Pancreas (tissue), 10 donors: Measurements from ENCODE around the gene ZNF649. TPM values are rescaled to one million over a fixed set of nuclear protein-coding genes. Genes with fewer than 3 reads are reported as not detected.

ENCODE experiments used
- ATAC-seq, 4 donors: fragments of 200-7000 bp; cut with Tn5 transposase; one replicate each; pipeline versions ENCODE4 v1.8.0 to v1.9.1; 2020; ENCODE audit warnings: mild to moderate bottlenecking in 4 of 4, moderate library complexity in 4 of 4
- DNase-seq, 6 donors: peaks; one replicate each; pipeline ENCODE4 v3.0.0-alpha.2; 2020
- FAIRE-seq: peaks from 2 replicates; lab custom pipeline; 2012; peaks lifted over from hg19 to GRCh38; lab: Jason Lieb, UNC
- H3K27ac ChIP-seq, 4 donors: fragments of 200-600 bp; sonication (generic); 1 replicate in 3 of 4; 2 replicates in 1 of 4; pipeline versions ENCODE4 v1.5.0 to v1.8.0; 2020
- H3K27me3 ChIP-seq, 4 donors: fragments of 200-600 bp; one replicate each; pipeline ENCODE4 v1.8.0; 2021
- H3K36me3 ChIP-seq, 3 donors: fragments of 200-600 bp; sonication (generic) in 1 of 3; one replicate each; pipeline versions ENCODE4 v1.5.0 to v1.8.0; 2020 to 2021
- H3K4me1 ChIP-seq, 3 donors: fragments of 200-600 bp; one replicate each; pipeline ENCODE4 v1.8.0; 2021
- H3K4me3 ChIP-seq, 4 donors: fragments of 200-600 bp; sonication (generic) in 2 of 4; one replicate each; pipeline versions ENCODE4 v1.5.0 to v1.8.0; 2020 to 2021
- H3K9me3 ChIP-seq, 4 donors: fragments of 200-600 bp; one replicate each; pipeline ENCODE4 v1.8.0; 2021
- WGBS, 2 donors: extraction: QIAGEN DNeasy Blood & Tissue Kit; methylation state at CpG; one replicate each; pipeline ENCODE4 v1.1.7; 2013; 5-methylcytosine and 5-hydroxymethylcytosine counted together
- intact Hi-C, 3 donors: fragments of 100-400 bp; cut with DNase I; formaldehyde crosslinking; loops; one replicate each; pipeline versions ENCODE4 v1.11.1 to v1.14.2; 2022
- polyA plus RNA-seq, 2 donors: library from polyadenylated mRNA; stranded (reverse); fragments of 200-250 nt; gene quantifications; one replicate each; pipeline ENCODE4 v1.2.3, GENCODE V29; 2013
- total RNA-seq, 6 donors: library from RNA; stranded (reverse); fragmentation: NEBNext Ultra II Directional in 4 of 6; extraction: Animal tissue kit (Norgen Biotek cat#: 25700) in 4 of 6; gene quantifications; one replicate each; pipeline versions ENCODE4 v1.2.1 to v1.2.4, GENCODE V29; 2021 to 2023
- TF ChIP-seq, protein P1 (sequence below), 4 donors: fragments of 200-600 bp; sonication (generic) in 3 of 4; IDR thresholded peaks; one replicate each; pipeline versions ENCODE4 v1.5.0 to v1.8.0; 2021; ENCODE audit warnings: antibody characterized with exemption in 4 of 4
- donor health status: healthy with polysubstance abuse.
- donor health status: DM: no; HTN: no; CAD: no; lungs with moderate emphysema.
- donor health status: DM: no; HTN: no; CAD: no.
- donor health status: control.
- donor health status: control.
- donor health status: Bipolar disorder and iron deficiency.
- donor health status: DM: yes; HTN: yes; CAD: no.
- donor health status: DM: no; HTN: no; CAD: no.
- donor health status: DM: no; HTN: no; CAD: no.
- donor health status: DM: yes; HTN: yes; CAD: no.

ZNF649 gene
- total RNA-seq = 1 to 10 TPM; 3.0 to 7.7 (median 4.5) TPM
- polyA plus RNA-seq = 1 to 10 TPM; 1.9 to 4.5 TPM

DNA sequence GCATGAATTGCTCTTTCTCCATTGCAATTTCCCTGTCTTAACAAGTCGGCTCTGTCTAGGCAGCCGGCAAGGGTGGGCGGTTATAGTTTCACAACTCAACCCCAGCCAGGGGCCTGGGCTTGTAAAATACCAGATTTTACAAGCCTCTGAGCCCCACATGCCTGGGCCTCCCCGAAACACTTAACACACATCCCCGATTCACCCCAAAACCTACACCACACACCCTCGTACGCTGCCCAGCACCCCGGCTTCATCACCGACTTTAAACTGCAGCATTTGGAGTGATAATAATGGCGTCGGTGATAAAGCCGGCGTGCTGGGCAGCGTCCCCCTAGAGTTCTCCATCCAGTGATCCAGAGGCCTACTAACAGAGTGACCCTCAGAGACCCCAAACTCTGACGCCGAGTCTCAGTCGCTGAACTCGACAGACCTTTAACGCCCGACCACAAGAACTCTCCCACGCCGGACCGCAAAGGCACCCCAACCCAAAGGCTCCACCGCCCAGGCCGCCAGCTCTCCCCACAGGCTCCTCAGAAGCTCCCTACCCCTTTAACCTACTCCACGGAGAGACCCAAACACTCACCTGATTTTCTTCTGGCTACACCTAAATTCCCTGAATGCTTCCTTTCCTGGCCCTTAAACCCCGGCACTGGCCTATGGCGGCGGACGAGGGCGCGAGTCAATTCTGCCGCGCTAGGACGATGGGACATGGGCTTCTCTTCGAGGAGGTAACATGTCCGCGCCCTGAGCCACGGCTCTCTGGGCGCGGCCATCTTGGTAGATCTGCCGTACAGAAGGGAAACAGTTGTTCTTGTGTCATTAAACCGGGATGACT is at the start of gene ZNF649:
Gene ZNF649 (minus strand): TSS at position 687 of the 835 bp plus-strand sequence. CDS start 4,910 bp downstream, outside the sequence.
- Histone ChIP-seq H3K27me3 (peaks cover 0 to 5% (median 0%) of the 10 kb centered on the region in 4 donors), H3K27ac (peak within 1 kb of the TSS; percentile 30 to 78 (median 55)), H3K9me3 (no peaks in the 10 kb centered on the region), H3K4me3 (peak within 1 kb of the TSS; percentile 54 to 82 (median 66)), H3K36me3 (peaks cover 1 to 4% (median 2%) of the 10 kb centered on the region in 3 donors), H3K4me1 (peaks cover 0 to 8% (median 0%) of the 10 kb centered on the region in 3 donors)
- peak; percentile 49 for FAIRE-seq
- peak; percentile 82 to 95 (median 86) for DNase-seq
- TF ChIP-seq, protein P1, sequence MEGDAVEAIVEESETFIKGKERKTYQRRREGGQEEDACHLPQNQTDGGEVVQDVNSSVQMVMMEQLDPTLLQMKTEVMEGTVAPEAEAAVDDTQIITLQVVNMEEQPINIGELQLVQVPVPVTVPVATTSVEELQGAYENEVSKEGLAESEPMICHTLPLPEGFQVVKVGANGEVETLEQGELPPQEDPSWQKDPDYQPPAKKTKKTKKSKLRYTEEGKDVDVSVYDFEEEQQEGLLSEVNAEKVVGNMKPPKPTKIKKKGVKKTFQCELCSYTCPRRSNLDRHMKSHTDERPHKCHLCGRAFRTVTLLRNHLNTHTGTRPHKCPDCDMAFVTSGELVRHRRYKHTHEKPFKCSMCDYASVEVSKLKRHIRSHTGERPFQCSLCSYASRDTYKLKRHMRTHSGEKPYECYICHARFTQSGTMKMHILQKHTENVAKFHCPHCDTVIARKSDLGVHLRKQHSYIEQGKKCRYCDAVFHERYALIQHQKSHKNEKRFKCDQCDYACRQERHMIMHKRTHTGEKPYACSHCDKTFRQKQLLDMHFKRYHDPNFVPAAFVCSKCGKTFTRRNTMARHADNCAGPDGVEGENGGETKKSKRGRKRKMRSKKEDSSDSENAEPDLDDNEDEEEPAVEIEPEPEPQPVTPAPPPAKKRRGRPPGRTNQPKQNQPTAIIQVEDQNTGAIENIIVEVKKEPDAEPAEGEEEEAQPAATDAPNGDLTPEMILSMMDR (IDR thresholded peaks at IDR 0.05) = no peak
- ATAC-seq = peak; percentile 100
- intact Hi-C loops = no loop called here
- WGBS, 2 donors = 0 to 1% methylated on average over 43 of the region's 43 CpGs

DNA sequence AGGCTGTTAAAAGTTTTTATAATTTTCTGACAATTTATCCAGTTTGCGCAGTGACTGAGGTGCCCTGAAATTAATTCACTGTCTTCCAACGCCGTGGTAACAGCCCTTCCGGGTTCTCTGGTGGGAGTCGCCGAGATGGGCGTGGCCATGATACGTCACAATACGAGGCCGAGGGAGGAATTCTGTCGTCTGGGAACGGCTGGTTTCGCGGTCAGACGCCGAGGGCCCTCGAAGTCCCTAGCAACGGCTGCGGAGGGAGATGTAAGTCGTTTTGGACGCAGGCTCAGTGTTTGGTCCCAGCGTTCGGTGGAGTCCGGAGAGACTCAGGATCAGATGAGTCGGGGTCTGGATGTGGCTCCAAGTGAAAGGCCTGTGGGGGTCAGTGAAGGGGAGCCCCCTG is 44.2 kb upstream of the ZNF649 start:
- peaks cover 0 to 10% (median 7%) of the 10 kb centered on the region in 4 donors for H3K9me3 ChIP-seq
- H3K4me3 ChIP-seq = no peak overlapping the region
- 14% methylated on average over 25 of the region's 25 CpGs for WGBS, 2 donors
- no peak for ATAC-seq
- intact Hi-C loops = no loop called here
- no peak for FAIRE-seq
- TF ChIP-seq, protein P1 (IDR thresholded peaks at IDR 0.05) = no peak
- H3K4me1 ChIP-seq = no peaks in the 10 kb centered on the region
- DNase-seq = peak in 1 of 6 donors; percentile 30
- no peaks in the 10 kb centered on the region for H3K27me3 ChIP-seq
- H3K27ac ChIP-seq = no peak overlapping the region
- H3K36me3 ChIP-seq = peaks cover 8 to 15% (median 14%) of the 10 kb centered on the region in 3 donors

DNA sequence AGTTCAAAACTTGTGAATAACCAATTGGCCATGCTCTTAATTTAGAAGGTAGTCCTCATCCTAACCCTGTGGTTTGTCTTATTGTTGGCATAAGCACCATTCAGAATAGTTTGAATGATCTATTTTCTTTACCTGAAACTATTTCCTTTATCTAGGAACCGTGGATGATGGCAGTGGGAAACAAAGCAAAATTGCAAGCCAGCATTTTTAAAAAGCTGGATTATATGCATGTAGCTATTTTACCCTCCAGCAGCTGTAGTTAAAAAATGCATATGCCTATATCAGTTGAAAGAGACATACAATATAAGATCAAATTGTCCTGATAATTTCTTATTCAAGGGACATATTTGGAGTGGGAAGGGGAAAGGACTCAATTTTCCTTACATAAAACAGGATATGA is 41.8 kb upstream of the ZNF649 start:
- Histone ChIP-seq H3K4me3 (no peak overlapping the region), H3K27me3 (no peaks in the 10 kb centered on the region), H3K36me3 (peaks cover 10 to 39% (median 35%) of the 10 kb centered on the region in 3 donors), H3K4me1 (no peaks in the 10 kb centered on the region), H3K9me3 (peaks cover 0 to 15% (median 7%) of the 10 kb centered on the region in 4 donors), H3K27ac (no peak overlapping the region)
- FAIRE-seq (no peak), DNase-seq (no peak), ATAC-seq (no peak)
- intact Hi-C loops = no loop called here
- WGBS, 2 donors = 88 to 93% methylated on average over 1 of the region's 1 CpG
- TF ChIP-seq, protein P1 (IDR thresholded peaks at IDR 0.05) = no peak

DNA sequence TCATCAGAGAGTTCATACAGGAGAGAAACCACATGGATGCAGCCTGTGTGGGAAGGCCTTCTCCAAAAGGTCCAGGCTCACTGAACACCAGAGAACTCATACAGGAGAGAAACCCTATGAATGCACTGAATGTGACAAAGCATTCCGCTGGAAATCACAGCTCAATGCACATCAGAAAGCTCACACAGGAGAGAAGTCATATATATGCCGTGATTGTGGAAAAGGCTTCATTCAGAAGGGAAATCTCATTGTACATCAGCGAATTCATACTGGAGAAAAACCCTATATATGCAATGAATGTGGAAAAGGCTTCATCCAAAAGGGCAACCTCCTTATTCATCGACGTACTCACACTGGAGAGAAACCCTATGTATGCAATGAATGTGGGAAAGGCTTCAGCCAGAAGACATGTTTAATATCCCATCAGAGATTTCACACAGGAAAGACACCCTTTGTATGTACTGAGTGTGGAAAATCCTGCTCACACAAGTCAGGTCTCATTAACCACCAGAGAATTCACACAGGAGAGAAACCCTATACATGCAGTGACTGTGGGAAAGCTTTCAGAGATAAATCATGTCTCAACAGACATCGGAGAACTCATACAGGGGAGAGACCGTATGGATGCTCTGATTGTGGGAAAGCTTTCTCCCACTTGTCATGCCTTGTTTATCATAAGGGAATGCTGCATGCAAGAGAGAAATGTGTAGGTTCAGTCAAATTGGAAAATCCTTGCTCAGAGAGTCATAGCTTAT is 40.2 kb upstream of the ZNF649 start:
- no peak overlapping the region for H3K4me3 ChIP-seq
- no peak for FAIRE-seq
- H3K9me3 ChIP-seq = peaks cover 0 to 15% (median 7%) of the 10 kb centered on the region in 4 donors

More for the DNA sequence above, 40.2 kb upstream of the ZNF649 start:
- Histone ChIP-seq H3K36me3 (peaks cover 14 to 55% (median 49%) of the 10 kb centered on the region in 3 donors), H3K27me3 (no peaks in the 10 kb centered on the region), H3K4me1 (no peaks in the 10 kb centered on the region), H3K27ac (no peak overlapping the region)
- 89 to 97% methylated on average over 7 of the region's 7 CpGs for WGBS, 2 donors
- DNase-seq (no peak), ATAC-seq (no peak)
- TF ChIP-seq, protein P1 (IDR thresholded peaks at IDR 0.05) = no peak
- intact Hi-C loops = no loop called here
